Right lobe of liver (tissue), 4 donors: ENCODE results near the gene CDHR3.

Experiments used
- CTCF ChIP-seq, 4 donors: fragments of 200-600 bp in 3 of 4; fragments of 450-650 bp in 1 of 4; IDR thresholded peaks; one replicate each; pipeline versions ENCODE4 v1.5.1 to v1.8.0; 2016 to 2022; ENCODE audit warnings: antibody characterized with exemption in 4 of 4, mild to moderate bottlenecking in 2 of 4
- POLR2A ChIP-seq: fragments of 450-650 bp; IDR thresholded peaks from one replicate; pipeline ENCODE4 v1.6.1; 2017; ENCODE audit warnings: antibody characterized with exemption, mild to moderate bottlenecking
- donor health status: DM: no; HTN: no; CAD: no.
- donor health status: DM: no; HTN: no; CAD: no.
- donor health status: DM: no; HTN: yes; CAD: no.

- TF ChIP-seq CTCF (IDR thresholded peaks at IDR 0.05) (no peak), POLR2A (no peak)
Observed at GRCh38 chr7:105937411-105937810, 25.7 kb upstream of the CDHR3 start.
